GM21529 (cell line): ENCODE measurements around the gene CARNS1.

Source experiments
- ATAC-seq: cut with Tn5 transposase; IDR thresholded peaks from one replicate; pipeline ENCODE4 v1.9.1; 2021; ENCODE audit not compliant: unreplicated experiment

CARNS1 gene, protein sequence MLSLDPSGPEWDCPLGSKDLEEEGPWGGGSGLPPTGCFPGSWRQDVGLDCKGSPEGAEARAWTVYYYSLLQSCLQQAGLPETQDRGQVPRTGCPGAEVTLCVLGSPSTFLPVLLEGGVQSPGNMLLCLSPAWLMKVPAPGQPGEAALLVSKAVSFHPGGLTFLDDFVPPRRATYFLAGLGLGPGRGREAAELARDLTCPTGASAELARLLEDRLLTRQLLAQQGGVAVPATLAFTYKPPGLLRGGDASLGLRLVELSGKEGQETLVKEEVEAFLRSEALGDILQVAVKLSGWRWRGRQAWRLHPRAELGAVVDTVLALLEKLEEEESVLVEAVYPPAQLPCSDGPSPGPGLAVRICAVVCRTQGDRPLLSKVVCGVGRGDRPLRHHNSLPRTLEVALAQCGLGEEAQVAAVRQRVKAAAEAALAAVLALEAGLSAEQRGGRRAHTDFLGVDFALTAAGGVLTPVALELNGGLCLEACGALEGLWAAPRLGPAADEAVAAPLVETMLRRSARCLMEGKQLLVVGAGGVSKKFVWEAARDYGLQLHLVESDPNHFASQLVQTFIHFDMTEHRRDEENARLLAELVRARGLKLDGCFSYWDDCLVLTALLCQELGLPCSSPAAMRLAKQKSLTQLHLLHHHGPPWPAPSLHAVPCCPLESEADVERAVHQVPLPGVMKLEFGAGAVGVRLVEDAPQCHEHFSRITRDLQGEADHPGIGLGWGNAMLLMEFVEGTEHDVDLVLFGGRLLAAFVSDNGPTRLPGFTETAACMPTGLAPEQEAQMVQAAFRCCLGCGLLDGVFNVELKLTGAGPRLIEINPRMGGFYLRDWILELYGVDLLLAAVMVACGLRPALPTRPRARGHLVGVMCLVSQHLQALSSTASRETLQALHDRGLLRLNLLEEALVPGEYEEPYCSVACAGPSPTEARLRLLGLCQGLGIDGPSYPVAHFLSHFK

DNA sequence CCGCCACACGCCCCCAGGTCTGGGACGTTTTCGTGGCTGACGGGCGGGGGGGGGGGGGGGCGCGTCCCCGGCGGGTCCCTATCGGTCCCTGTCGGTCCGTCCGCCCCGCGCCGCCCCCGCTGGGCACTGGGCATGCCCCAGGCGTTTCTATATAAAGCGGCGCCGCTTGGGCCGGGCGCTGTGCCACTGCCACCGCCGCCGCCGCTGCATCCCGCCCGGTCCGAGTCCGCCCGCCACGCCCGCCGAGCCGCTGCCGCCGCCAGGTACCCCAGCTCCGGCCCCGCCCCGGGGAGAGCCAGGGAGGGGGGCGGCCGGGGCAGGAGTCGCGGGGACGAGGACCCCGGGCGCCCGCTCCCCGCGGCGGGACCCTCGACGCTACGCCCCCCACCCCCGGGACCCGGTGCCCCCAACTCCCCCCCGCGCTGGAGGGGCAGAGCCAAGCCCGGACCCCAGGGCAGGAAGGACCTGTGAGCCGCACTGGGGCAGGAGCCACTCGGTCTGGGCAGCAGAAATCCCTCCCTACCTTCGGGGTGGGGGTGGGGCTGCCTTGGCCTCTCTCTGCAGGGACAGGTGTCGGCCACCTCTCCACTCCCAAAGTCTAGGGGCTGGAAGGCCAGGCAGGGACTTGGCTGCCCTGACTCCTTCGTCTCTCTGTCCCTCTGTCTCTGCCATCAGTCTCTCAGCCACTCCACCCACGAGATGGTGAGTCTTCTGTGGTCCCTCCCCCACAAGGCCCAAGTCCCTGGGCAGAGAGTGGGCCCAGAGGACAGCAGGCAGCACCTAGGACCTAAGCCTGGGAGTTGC, at the start of gene CARNS1:
CARNS1 (plus strand) TSS at position 178 of the 804 bp plus-strand sequence; CDS start at position 700, 522 bp downstream.
- no peak for ATAC-seq

DNA sequence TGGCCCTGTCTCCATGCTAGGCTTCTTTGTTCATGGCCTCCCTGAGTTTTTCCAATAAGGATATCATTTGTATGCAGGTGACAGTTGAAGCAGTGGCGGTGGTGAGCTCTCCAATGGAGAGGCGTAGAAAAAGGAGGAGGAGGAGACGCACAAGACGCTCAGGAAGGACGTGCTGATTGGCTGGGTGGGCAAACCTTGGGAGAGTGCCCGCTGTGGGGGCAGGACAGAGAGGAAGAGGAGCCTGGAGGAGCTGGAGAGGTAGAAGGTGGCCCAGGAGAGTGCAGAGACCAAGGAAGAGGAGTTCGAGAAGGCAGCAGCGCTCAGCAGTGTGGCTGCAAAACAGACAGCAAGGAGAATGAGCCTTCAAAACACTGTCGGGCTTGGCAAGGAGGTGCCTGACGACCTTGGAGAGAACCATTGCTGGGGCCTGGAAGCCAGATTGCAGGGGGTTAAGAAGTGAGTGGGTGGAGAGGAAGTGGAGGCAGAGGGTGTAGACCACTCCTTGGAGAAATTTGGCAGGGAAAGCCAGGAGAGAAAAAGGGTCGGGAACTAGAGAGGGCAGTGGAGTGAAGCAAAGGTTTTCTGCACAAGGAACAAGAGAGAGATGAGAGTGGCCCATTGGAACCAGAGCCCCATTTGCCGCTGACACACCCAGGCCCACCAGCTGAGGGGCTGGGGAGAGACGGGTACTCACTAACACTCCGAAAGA, 49.6 kb upstream of the CARNS1 start:
- no peak for ATAC-seq

DNA sequence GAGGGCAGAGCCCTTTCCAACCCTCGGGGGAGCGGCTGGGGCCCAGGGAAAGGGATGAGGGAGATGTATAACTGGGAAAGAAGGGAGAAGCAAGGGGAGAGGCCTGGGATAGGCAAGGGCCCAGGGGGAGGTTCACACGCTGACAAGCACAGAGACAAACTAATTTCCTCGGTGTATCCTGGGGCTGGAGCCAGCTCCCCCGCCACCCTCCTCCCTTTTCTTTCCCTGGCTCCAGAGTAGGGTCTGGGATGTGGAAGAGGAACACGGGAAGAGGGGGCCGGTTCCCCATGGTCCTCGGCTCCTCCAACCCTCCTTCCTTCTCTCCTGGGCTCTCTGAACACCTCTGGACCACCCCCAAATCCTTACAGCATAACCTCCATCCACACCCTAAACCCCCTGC, 48.9 kb upstream of the CARNS1 start:
- ATAC-seq: no peak

DNA sequence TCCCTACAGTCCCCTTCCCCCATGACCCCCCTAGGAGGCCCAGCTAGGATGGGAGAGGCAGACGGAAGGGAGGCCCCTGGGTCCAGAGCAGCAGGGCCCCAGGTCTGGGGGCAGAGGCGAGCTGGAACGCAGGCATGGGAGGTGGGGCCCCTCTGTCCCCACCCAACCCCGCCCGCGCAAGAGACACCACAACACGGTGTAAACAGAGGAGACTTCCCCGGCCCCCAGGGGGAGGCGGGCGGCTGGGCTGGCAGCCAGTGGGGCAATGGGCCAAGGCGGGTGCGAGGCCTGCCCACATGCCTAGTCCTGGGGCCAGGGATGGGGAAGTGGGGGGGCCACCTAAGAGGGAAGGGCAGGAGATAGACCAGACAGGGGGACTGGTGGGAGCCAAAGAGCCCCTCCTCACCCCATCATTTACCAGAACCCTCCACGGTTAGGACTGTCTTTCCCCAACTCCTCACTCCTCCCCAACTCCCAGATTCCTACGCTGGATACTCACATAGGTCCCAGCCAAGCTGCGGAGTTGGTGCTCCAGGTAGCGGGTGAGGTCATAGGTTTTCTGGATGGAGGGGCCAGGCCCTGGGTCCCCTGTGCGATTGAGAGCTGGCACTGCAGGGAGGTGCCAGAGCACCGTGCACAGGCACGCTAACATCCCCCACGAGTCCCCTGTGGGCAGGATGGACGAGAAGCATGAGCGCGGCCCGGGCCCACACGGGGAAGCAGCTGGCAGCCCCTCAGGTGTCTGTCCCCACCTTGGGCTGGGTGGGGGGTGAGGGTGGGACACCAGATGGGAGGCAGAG, 48.3 kb upstream of the CARNS1 start:
- ATAC-seq: no peak

DNA sequence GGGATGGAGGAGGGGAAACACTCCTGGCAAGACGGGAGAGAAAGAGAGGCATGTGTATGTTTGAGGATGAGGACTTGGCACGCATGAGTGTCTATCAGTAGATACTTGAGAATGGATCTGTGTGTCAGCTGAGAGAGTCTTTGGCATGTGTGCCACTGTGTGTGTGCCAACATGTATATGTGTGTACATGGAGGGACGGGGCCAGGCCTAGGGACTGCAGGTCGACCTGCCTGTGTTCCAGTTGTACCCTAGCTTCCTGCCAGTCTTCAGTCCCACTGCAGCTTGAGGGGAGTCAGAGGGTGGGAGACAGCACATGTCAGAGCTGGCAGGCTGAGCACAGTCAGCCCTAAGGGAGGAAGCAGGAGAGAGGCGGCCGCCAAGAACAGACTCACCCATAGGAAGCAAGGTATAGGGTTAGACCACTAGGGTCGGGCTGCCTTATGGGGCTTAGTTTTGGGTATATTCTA, 47.7 kb upstream of the CARNS1 start:
- no peak for ATAC-seq

DNA sequence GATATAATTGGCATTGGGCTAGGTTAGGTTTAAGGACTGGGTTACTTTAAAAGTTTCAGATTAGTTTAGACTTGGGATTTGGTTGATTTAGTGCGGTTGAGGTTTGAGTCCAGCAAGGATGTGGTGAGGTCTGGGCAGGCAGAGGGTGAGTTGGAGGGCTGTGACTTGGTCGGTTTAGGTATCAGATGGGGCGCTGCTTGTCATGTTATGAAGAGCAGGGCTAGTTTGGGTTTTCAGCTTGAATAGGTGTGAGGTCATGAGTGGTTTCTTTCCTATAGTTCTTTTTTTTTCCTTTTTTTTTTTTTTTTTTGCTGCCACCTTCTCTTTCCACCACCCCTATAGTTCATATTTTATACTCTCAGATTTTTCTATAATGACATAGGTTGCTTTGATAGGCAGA, 46.9 kb upstream of the CARNS1 start:
- ATAC-seq: no peak

DNA sequence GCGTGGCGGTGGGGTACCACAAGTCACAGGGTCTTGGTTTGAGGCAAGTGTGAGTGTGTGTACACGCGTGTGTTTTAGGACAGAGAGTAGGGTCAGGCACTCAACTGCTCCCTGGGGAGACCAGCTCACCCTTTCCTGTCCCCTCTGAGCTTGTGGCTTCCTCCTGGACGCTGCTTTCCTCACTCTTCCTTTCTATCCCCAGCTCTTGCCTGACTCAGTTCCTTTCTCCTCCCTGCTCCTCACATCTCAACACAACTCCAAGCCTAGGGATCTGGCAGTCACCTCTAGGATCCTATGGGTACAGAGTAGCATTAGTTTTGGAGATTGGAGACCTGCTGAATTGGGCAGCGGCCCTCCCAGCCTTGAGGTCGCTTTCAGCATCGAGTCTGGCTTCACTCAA, 46.2 kb upstream of the CARNS1 start:
- no peak for ATAC-seq

DNA sequence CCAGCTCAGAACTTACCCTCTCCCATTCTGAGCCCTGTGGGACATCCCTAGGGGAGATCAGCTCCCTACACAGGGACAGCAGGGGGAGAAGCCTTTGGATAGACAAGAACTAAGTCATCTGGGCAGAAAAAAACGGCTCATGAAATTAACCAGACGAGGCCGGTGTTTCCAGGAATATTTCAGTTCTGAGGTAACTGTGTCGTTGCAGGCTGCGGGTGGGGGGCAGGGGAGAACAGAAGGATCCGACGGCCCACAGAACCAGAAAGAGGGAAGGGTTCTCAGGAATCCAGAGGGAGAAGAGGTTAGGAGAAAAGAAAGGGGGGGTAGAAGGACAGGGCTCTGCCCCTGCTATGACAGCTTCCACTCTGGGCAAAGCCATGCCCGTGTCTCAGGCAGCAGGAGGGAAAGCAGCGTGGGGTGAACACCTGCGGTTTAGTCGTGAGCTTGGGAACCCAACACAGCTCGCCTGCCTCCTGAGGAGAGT, 45.6 kb upstream of the CARNS1 start:
- ATAC-seq: no peak

DNA sequence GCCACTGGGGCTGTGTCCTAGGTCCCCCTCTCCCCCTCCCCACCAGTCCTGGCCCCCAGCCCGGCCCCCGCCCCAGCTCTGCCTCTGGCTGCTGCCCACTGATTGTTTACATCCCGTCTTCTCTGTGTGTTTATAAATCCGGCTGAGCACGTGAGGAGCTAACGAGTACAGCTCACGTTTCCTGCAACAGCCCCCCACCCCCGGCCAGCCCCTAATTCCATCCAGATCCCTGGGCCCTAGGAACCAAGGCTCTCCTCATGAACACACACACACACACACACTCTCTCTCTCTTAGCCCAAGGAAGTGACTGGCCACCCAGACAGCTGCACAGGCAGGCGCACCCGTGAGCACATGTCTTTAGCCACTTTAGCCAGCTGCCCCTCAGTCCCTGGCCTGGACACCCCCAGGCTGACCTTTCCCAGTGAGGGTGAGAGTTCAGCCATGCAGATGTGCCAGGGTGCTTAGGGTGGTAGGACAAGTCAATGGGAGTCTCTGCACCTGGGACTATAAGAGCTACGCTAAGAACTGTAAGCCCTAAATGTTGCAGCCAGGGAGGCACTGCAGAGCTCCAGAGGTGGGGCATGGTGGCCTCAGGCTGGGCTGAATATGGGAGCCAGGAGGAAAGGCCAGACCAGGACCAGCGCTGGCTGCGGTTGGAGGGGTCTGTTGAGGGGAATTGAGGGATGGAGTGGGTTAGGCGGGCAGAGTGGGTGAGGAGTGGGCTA, 45.0 kb upstream of the CARNS1 start:
- ATAC-seq: no peak

DNA sequence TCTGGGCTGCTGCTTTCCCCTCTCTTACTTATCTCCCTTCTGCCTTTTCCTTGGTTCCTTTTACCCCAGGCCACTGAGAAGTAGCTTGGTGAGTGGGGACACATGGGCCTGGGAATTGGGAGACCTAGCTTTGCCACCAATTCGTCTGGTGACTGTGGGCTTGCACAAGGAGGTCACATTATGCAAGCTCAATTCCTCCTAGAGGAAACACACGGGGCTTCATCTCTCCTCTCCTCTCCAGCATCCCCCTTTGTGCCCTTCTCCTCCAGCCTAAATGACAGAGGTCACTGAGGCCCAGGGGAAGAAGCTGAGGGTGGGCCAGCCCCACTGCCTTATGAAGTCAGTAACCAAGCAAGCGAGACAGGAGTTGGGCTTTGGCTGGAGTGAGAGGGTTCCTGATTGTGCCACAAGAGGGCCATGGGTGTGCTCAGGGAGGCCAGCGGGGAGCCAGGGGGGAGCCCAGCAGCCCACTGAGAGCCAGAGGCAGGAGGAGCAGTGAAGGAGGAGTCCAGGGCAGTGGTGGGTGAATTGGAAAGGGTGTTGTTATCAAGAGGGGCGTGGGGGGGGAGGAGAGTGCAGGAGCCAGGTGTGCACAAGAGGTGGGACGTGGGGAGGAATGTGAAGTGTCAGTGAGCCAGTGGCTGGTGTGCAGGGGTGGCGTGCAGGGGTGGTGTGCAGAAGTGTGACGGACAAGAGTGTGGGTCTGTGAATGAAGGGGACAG, 44.1 kb upstream of the CARNS1 start:
- no peak for ATAC-seq

DNA sequence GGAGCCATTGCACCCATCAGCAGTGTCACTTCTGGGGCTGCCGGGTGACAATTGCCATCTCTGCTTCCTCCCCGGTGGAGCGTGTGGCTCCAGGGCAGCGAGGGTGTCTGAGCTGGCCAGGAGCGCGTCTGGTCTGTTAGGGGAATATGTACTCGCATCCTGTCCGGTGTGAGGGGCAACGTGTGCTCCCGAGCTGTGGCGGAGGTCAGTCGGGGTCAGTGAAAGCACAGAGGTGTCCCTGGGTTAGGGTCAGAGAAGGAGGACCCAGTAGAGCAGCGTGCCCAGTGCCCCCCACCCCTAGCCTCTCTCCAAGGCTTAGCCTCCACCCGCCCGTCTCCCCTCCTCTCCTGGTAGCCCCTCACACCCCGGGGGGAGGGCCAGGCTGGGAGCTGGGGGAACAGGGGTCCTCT, 43.6 kb upstream of the CARNS1 start:
- no peak for ATAC-seq

DNA sequence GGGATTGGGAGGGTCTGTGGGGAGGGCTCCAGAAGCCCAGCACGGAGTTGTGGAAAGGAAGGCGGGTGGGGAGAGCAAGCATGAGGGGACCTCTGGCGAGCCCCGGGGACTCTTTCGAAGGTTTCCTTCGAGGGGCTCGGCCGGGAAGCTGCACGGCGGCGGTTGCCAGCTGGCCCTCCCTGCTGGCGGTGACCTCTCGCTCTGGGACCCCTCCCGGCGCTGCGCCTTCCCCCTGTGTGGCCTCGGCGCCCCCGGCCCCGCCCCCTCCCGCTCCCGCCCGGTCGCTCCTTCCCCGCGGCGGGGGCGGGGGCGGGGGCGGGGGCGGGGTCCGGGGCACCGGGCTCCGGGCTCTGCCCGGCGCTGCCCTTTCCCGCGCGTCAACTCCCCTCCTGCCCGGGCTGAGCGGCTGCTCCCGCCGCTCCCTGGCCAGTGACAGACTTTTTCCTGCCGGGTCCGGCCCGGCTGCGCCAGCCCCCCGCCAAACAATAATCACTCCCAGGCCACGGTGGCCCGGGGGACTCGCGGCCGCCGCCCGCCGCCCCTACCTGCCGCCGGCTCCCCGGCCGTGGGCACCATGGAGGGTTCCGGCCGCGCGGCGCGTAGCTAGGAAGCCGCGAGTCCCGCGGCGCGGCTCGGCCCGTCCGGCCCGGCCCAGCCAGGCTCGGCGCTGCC, 43.0 kb upstream of the CARNS1 start:
- no peak for ATAC-seq

DNA sequence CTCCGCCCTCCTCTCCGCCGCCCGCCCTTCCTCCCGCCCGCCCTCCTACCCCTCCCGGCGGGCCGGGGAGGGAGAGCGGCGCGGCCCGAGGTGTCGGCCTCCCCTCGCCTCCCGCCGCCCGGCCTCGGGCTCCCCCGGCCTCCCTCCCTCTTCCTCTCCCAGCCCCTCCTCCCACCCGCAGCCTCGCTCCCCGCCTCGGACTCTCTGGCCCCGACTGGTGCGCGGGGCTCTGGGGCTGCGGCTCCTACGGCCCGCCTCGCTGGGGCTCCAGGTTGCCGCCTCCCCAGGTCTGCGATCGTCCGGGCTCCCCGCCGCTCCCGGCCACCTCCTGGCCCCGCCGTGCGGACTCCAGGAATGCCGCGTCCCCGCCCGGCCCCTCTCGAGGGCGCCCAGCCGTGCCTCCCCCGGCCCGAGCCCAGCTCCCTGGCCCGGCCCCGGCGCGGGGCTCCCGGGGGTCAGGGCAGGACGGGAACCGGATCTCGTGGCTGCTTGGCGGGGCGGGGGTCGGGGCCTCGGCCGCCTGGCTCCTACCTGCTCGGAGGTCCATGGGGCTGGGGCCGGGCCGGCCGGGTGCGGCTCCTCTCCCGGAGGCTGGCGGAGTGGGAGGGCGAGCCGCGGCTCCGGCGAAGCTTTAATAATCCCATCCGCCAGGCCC, 42.4 kb upstream of the CARNS1 start, which contains the start of gene CLCF1:
CLCF1 (minus strand) TSS at position 606 of the 655 bp plus-strand sequence; CDS start at position 547, 59 bp downstream.
- ATAC-seq: no peak

DNA sequence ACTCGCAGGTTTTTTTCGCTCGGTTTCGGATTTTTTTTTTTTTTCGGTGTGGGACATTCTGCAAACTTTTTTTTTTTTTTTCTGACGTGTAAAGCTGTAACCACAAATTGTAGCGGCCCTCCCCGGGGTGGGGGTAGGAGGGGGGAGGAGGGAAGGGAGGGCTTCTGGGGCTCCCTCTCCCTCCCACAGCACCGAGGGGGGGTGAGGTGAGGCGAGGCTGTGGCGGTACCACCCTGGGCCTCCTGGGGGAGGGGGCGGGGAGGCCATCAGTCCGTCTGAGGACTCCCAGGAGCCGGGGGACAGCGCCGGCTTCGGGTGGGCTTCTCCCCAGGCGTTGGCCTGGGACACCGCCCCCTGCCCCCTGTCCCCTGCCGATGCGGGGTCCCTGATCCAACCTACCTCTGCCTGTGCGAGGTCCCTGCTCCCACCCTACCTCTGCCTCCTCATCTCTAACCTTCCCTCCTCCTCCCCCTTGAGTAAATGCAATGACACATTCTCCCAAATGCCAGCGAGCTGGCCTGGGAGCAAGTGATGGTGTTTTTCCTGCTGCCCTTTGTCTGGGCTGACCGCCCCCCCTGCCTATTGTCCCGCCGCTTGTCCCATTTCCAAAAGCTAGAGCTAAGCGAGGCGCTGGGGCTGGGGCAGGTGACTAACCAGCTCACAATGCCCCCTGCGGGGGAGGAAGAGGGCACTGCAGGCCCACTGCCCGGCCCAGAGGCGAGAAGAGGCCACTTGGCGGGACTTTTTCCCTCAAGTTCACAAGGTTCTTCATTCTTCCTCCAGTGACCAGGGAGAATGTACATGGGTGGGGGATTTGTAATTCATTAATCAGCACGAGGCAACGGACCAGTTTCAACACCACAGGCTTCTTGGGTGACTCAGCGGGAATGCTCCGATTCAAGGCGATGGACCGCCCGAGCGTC, 41.6 kb upstream of the CARNS1 start:
- no peak for ATAC-seq

DNA sequence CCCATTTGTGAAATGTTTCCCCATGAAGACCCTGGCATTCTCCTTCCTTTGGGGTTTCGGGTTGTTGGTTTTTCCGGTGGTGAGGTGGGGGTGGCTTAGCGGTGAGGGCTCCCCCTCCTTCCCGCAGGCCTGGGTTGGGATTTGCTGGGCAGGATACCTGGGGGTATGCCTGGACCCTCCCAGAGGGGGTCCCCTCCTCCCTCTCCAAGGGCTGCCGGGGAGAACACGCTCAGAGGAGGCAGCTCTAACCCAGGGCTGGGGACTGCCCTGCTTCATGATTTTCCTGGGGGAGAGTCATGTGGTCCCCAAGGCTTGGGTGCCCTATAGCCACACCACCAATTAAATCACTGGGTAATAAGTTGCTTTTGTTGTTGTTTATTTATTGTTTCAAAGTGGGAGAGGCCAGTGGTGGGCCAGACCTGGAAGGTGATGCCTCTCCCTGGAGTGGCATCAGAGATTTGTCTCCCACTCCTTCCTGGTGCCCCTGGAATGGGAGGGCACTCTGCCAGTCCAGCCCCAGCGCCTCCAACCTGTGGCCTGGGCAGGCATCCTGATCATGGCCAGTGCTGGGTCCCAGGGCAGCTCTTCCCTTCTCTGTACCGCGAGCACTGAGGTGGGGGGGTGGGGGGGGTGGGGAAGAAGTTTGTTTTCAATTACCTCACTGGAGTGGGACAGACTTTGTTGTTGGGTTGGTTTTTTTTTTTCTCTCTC, 40.8 kb upstream of the CARNS1 start:
- ATAC-seq: no peak
